ENCODE data around the gene HOOK1.
A peak's percentile ranks its signal among the peaks of the same experiment; 100 is the strongest.
"Not testable (repeated sequence)": the region's sequence is repeated elsewhere in the genome, so short reads cannot be mapped to it uniquely, and the experiment has no call there.

HOOK1 gene

GRCh38 chr1:59827055-59827643 is 12.4 kb downstream of the HOOK1 start:
- no peak overlapping the region for H3K27ac ChIP-seq
- TF ChIP-seq ZFX (IDR thresholded peaks at IDR 0.05; ENCODE audit: borderline replicate concordance) (no peak), CTCF (IDR thresholded peaks at IDR 0.05) (no peak)

DNA sequence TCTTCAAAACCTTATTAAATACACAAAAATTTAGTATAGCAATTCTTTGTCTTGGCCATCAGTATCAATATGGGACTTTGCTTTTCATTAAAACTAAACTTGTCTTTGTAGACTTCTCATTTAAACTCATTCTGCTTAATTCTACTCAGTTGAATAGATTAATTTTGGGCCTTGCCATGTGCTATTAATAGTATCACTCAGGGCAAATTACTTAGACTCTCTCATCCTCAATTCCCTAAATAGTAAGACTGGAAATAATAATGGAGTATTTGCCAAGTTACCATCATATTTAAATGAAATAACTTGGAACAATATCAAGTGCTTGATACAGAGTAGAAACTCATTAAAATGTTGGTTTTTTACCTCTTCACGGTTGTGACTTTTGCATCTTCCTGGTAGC is 13.4 kb downstream of the HOOK1 start:
- no peak for TF ChIP-seq ZFX (IDR thresholded peaks at IDR 0.05; ENCODE audit: borderline replicate concordance)
- TF ChIP-seq CTCF (IDR thresholded peaks at IDR 0.05) = no peak
- no peak overlapping the region for H3K27ac ChIP-seq

DNA sequence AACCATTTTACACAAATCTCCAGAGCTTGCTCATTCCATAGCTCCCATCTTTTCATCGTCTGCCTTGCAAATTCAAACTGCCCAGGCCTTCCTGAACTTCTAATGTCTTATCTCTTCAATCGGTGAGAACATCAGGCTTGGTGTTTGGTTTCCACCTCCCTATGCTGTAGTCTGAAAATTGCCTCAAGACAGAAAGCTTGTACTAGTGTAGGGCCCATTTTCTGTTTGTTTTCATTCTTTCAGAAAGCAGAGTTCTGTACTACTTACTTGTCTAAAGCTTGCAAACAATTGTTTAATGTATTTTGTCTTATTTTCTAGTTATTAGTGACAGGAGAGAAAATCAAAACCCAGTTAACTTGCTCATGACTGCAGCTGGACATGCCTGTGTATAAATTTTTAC is 16.8 kb downstream of the HOOK1 start:
- H3K27ac ChIP-seq = peak overlapping the region; percentile 60
- TF ChIP-seq ZFX (IDR thresholded peaks at IDR 0.05; ENCODE audit: borderline replicate concordance) (no peak), CTCF (IDR thresholded peaks at IDR 0.05) (no peak)

DNA sequence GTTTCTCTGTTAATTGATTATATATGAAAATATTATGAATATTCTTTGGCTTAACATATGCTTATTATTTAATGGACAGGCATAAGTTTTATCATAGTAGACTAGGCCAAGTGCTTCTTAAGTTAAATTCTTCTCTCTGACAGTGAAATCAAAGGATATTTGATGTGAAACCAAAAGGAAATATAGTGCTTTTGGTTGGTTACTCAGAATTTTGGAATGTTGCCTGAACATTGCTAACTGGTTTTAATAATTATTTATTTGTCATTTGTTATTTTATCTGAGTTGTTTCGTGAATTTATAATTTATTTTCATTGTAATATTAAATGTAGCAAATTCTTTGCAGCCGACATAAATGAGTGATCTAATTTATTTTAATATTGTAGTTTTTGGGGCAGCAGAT is 18.3 kb downstream of the HOOK1 start:
- no peak overlapping the region for H3K27ac ChIP-seq
- TF ChIP-seq CTCF (IDR thresholded peaks at IDR 0.05) = no peak
- no peak for TF ChIP-seq ZFX (IDR thresholded peaks at IDR 0.05; ENCODE audit: borderline replicate concordance)

DNA sequence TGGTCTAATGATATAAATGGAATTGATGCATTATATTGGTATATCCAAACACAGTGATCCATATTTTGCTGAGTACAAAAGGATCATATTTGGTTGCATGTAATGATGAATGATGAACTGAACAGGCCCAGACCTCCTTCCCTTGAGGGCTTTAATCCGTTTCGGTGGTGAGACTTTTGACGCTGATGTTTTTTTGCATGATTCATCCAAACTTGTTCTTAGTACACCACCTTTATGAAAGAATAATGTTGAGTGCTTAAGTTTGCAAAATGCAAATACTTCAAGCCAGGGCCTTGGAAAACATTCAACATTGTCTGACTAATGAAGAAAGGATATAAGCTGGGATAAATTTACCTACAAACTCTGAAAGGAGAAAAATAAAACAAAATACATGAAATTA is 19.2 kb downstream of the HOOK1 start:
- TF ChIP-seq ZFX (IDR thresholded peaks at IDR 0.05; ENCODE audit: borderline replicate concordance) = no peak
- TF ChIP-seq CTCF (IDR thresholded peaks at IDR 0.05) = no peak
- no peak overlapping the region for H3K27ac ChIP-seq

GRCh38 chr1:59837857-59838256 is 23.1 kb downstream of the HOOK1 start:
- H3K27ac ChIP-seq = not testable (repeated sequence)

- no peak overlapping the region for H3K27ac ChIP-seq
- TF ChIP-seq CTCF (IDR thresholded peaks at IDR 0.05) = no peak
- no peak for TF ChIP-seq ZFX (IDR thresholded peaks at IDR 0.05; ENCODE audit: borderline replicate concordance)
Observed at GRCh38 chr1:59845091-59845490, 30.3 kb downstream of the HOOK1 start.
